Measurements from ENCODE around the gene SP4. TPM values are rescaled to one million over a fixed set of nuclear protein-coding genes. Genes with fewer than 3 reads are reported as not detected.

The SP4 gene
- total RNA-seq, 4 donors from 2014 or later = 2.6 to 7.3 (median 6.2) TPM

DNA sequence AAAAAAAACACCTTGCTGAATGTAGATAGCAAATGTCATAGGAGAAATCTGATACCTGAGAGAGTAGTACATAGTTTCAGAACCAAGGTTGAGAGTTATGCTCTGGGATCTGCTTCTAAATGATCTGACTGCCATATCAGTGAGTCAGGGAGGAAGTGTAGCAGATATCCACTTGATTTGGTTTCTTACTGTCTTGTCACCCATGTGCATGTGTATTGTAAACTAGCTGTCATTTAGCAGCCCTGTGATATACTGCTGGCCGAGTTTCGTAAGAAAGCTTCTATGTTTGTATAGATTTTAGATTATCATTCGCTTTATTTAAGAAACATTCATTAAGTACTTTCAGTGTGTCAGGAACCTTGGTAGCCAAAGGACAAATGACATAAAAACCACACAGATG is 42.0 kb downstream of the SP4 start:
- intact Hi-C loops (cut with DNase I; ENCODE audit: low total_unique reads) = no loop called here
- DNase-seq = no peak
- in situ Hi-C loops (cut with MboI; ENCODE audit: low pct_ligation_motif_present in 1 of 4, low pct_unique_long_range_greater_than_20kb in 1 of 4, low sequenced_read_pairs in 3 of 4) = no loop called here
- Histone ChIP-seq H3K4me1 (no peaks in the 10 kb centered on the region), H3K36me3 (no peaks in the 10 kb centered on the region), H3K27ac (no peak overlapping the region), H3K27me3 (no peaks in the 10 kb centered on the region), H3K4me3 (no peak overlapping the region), H3K9me3 (no peaks in the 10 kb centered on the region)
- 76 to 89% methylated on average over 3 of the region's 3 CpGs for WGBS, 2 donors (ENCODE audit: low coverage in 1 of 2)
- TF ChIP-seq POLR2A (IDR thresholded peaks at IDR 0.05) (no peak), EP300 (IDR thresholded peaks at IDR 0.05; ENCODE audit: low read depth) (no peak), POLR2AphosphoS5 (IDR thresholded peaks at IDR 0.05) (no peak)
- TF ChIP-seq, protein P1, sequence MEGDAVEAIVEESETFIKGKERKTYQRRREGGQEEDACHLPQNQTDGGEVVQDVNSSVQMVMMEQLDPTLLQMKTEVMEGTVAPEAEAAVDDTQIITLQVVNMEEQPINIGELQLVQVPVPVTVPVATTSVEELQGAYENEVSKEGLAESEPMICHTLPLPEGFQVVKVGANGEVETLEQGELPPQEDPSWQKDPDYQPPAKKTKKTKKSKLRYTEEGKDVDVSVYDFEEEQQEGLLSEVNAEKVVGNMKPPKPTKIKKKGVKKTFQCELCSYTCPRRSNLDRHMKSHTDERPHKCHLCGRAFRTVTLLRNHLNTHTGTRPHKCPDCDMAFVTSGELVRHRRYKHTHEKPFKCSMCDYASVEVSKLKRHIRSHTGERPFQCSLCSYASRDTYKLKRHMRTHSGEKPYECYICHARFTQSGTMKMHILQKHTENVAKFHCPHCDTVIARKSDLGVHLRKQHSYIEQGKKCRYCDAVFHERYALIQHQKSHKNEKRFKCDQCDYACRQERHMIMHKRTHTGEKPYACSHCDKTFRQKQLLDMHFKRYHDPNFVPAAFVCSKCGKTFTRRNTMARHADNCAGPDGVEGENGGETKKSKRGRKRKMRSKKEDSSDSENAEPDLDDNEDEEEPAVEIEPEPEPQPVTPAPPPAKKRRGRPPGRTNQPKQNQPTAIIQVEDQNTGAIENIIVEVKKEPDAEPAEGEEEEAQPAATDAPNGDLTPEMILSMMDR (IDR thresholded peaks at IDR 0.05) = no peak

GRCh38 chr7:21472029-21472428 is 44.1 kb downstream of the SP4 start:
- Histone ChIP-seq H3K36me3 (no peaks in the 10 kb centered on the region), H3K4me3 (no peak overlapping the region), H3K27ac (no peak overlapping the region), H3K27me3 (no peaks in the 10 kb centered on the region), H3K9me3 (no peaks in the 10 kb centered on the region), H3K4me1 (no peaks in the 10 kb centered on the region)
- TF ChIP-seq EP300 (IDR thresholded peaks at IDR 0.05; ENCODE audit: low read depth) (no peak), POLR2AphosphoS5 (IDR thresholded peaks at IDR 0.05) (no peak), POLR2A (IDR thresholded peaks at IDR 0.05) (no peak)
- TF ChIP-seq, protein P1 (IDR thresholded peaks at IDR 0.05) = no peak
- DNase-seq = no peak
- WGBS, 2 donors (ENCODE audit: low coverage in 1 of 2) = 96% methylated on average over 1 of the region's 1 CpG; no CpG with 5 or more reads in 1 of the 2 donors
- intact Hi-C loops (cut with DNase I; ENCODE audit: low total_unique reads) = no loop called here
- in situ Hi-C loops (cut with MboI; ENCODE audit: low pct_ligation_motif_present in 1 of 4, low pct_unique_long_range_greater_than_20kb in 1 of 4, low sequenced_read_pairs in 3 of 4) = no loop called here

GRCh38 chr7:21476429-21476828 is 48.5 kb downstream of the SP4 start:
- Histone ChIP-seq H3K4me3 (no peak overlapping the region), H3K9me3 (no peaks in the 10 kb centered on the region), H3K27me3 (no peaks in the 10 kb centered on the region), H3K4me1 (no peaks in the 10 kb centered on the region), H3K36me3 (no peaks in the 10 kb centered on the region), H3K27ac (no peak overlapping the region)
- in situ Hi-C loops (cut with MboI; ENCODE audit: low pct_ligation_motif_present in 1 of 4, low pct_unique_long_range_greater_than_20kb in 1 of 4, low sequenced_read_pairs in 3 of 4) (no loop called here), intact Hi-C loops (cut with DNase I; ENCODE audit: low total_unique reads) (no loop called here)
- no peak for DNase-seq
- TF ChIP-seq POLR2A (IDR thresholded peaks at IDR 0.05) (no peak), EP300 (IDR thresholded peaks at IDR 0.05; ENCODE audit: low read depth) (no peak)
- 38 to 50% methylated on average over 2 of the region's 2 CpGs for WGBS, 2 donors (ENCODE audit: low coverage in 1 of 2)

- in situ Hi-C loops (cut with MboI; ENCODE audit: low pct_ligation_motif_present in 1 of 4, low pct_unique_long_range_greater_than_20kb in 1 of 4, low sequenced_read_pairs in 3 of 4) = no loop called here
- intact Hi-C loops (cut with DNase I; ENCODE audit: low total_unique reads) = no loop called here
- Histone ChIP-seq H3K27ac (no peak overlapping the region), H3K27me3 (no peaks in the 10 kb centered on the region), H3K9me3 (no peaks in the 10 kb centered on the region), H3K36me3 (no peaks in the 10 kb centered on the region), H3K4me1 (no peaks in the 10 kb centered on the region), H3K4me3 (no peak overlapping the region)
- no peak for TF ChIP-seq POLR2AphosphoS5 (IDR thresholded peaks at IDR 0.05)
- WGBS, 2 donors (ENCODE audit: low coverage in 1 of 2) = 93 to 96% methylated on average over 3 of the region's 3 CpGs
- no peak for DNase-seq
These were observed 53.0 kb downstream of the SP4 start for GRCh38 chr7:21480693-21481403.

GRCh38 chr7:21486511-21486910 is 58.6 kb downstream of the SP4 start:
- no peak for DNase-seq
- intact Hi-C loops (cut with DNase I; ENCODE audit: low total_unique reads) (no loop called here), in situ Hi-C loops (cut with MboI; ENCODE audit: low pct_ligation_motif_present in 1 of 4, low pct_unique_long_range_greater_than_20kb in 1 of 4, low sequenced_read_pairs in 3 of 4) (no loop called here)
- H3K4me1 ChIP-seq = no peaks in the 10 kb centered on the region
- no peaks in the 10 kb centered on the region for H3K9me3 ChIP-seq
- no peaks in the 10 kb centered on the region for H3K36me3 ChIP-seq
- no peak overlapping the region for H3K4me3 ChIP-seq
- no peaks in the 10 kb centered on the region for H3K27me3 ChIP-seq
- TF ChIP-seq EP300 (IDR thresholded peaks at IDR 0.05; ENCODE audit: low read depth) (no peak), POLR2A (IDR thresholded peaks at IDR 0.05) (no peak), POLR2AphosphoS5 (IDR thresholded peaks at IDR 0.05) (no peak)
- TF ChIP-seq, protein P1 (IDR thresholded peaks at IDR 0.05) = no peak
- H3K27ac ChIP-seq = no peak overlapping the region
- WGBS, 2 donors (ENCODE audit: low coverage in 1 of 2) = 85 to 93% methylated on average over 2 of the region's 2 CpGs

Measured in transverse colon (tissue), 4 donors.